Measurements from ENCODE around the gene LSM7.

Gene LSM7

DNA sequence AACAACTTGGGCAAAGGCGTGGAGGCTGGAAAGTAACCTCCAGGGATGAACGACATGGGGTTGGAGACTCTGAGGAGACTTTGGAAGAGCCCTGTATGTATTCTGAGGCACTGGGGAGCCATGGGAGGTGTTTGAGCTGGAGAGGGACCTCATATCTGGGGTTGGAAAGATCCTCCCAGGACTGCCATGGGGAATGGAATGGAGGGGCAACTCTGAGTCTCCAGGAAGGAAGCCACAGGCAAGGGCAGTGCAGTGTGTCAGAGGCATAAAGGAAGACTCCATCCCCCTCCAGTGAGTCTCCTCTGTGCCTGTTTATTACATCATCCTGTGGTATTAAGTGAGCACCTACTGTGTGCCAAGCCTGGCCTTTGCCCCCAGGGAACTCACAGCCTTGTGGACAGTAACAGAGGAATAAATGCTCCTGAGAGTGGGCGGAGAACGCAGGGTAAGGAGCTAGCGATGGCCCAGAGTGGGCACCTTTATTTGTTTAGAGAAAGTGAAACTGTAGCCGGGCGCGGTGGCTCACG, 54.1 kb downstream of the LSM7 start:
- WGBS (ENCODE audit: extremely low coverage, insufficient coverage, insufficient read length) = no CpG with 5 or more reads among the region's 9 CpGs
- Histone ChIP-seq H3K79me1 (ENCODE audit: low read length) (peaks cover 18% of the 10 kb centered on the region), H3K79me2 (ENCODE audit: control insufficient read depth, insufficient read depth, low read length, poor library complexity) (peaks cover 27% of the 10 kb centered on the region), H3K18ac (ENCODE audit: low read length) (peak overlapping the region; percentile 54), H3K23ac (ENCODE audit: low read length) (no peak overlapping the region), H3K4me2 (ENCODE audit: low read length) (peak overlapping the region; percentile 33), H3K4me1 (ENCODE audit: control insufficient read depth in 1 of 2, insufficient read depth in 2 of 2, low read length in 2 of 2) (peaks cover 12 to 14% of the 10 kb centered on the region in 2 experiments), H3K4me3 (ENCODE audit: low read depth, low read length) (no peak overlapping the region), H2AK5ac (ENCODE audit: low read length) (no peak overlapping the region), H3K36me3 (ENCODE audit: control insufficient read depth in 1 of 2, insufficient read depth in 2 of 2, low read length in 2 of 2) (peaks cover 32 to 39% of the 10 kb centered on the region in 2 experiments), H3K4ac (ENCODE audit: low read depth, low read length) (peak overlapping the region; percentile 47), H3K9ac (ENCODE audit: low read length) (peak overlapping the region; percentile 36), H2BK5ac (ENCODE audit: low read depth, low read length, poor library complexity) (no peak overlapping the region), H3K27me3 (ENCODE audit: insufficient read depth, low read length) (no peaks in the 10 kb centered on the region), H2BK120ac (ENCODE audit: insufficient read depth, low read length, poor library complexity) (no peak overlapping the region), H3K14ac (ENCODE audit: low read length) (no peak overlapping the region), H3K9me3 (ENCODE audit: insufficient read depth, low read depth, low read length) (no peaks in the 10 kb centered on the region), H4K8ac (ENCODE audit: low read depth, low read length) (peak overlapping the region; percentile 55), H2AFZ (ENCODE audit: insufficient read depth, low read length, poor library complexity) (no peak overlapping the region), H3K27ac (ENCODE audit: low read depth, low read length) (peak overlapping the region; percentile 29), H4K12ac (ENCODE audit: low read depth, low read length) (no peak overlapping the region), H2BK12ac (ENCODE audit: low read length) (no peak overlapping the region), H4K91ac (ENCODE audit: low read depth, low read length) (no peak overlapping the region)
- no peak for DNase-seq

DNA sequence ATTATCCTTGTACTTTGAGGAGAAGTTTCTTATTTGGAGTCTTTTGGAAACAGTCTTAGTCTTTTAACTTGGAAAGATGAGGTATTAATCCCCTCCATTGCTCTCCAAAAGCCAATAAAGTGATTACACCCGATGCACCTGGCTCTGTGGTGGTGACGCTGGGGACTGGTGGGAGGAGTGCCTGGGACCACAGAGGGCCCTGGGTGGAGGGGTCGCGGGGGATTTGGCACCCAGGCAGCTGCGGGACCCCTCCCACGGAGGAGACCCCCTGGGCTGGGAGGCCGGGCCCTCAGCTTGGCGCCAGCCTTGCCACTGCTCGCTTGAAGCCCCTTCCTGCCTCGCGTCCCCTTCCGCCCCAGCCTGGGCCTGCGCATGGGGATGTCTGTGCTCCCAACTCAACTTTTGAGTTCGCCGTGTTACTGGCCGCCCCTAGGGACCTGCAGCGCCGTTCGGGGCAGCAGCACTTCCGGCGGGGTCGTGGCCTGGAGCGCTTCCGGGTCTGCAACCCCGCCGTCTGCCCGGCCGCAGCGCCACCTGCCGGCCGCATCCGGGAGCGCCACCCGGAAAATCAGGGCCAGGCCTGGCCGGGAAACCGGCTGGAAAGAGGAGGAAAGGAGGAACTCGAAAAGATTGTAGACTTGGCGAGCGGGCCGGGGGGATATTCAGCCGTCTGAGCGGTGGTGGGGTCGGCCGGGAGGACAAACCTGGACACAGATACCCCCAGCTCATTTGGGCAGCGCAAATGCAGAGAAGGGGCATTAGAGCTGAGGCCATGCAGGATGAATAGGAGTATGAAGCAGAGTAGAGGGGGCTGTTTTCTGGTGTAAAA, 54.8 kb downstream of the LSM7 start:
- no peak overlapping the region for H2AK5ac ChIP-seq (ENCODE audit: low read length)
- WGBS (ENCODE audit: extremely low coverage, insufficient coverage, insufficient read length) = no CpG with 5 or more reads among the region's 45 CpGs

More for the DNA sequence above, 54.8 kb downstream of the LSM7 start:
- Histone ChIP-seq H3K9me3 (ENCODE audit: insufficient read depth, low read depth, low read length) (no peaks in the 10 kb centered on the region), H3K23ac (ENCODE audit: low read length) (no peak overlapping the region), H3K4me3 (ENCODE audit: low read depth, low read length) (no peak overlapping the region), H4K91ac (ENCODE audit: low read depth, low read length) (peak overlapping the region; percentile 10), H4K12ac (ENCODE audit: low read depth, low read length) (peak overlapping the region; percentile 29), H3K27me3 (ENCODE audit: insufficient read depth, low read length) (no peaks in the 10 kb centered on the region), H3K27ac (ENCODE audit: low read depth, low read length) (peak overlapping the region; percentile 29), H3K9ac (ENCODE audit: low read length) (no peak overlapping the region), H2AFZ (ENCODE audit: insufficient read depth, low read length, poor library complexity) (no peak overlapping the region), H3K4ac (ENCODE audit: low read depth, low read length) (peak overlapping the region; percentile 49), H3K36me3 (ENCODE audit: control insufficient read depth in 1 of 2, insufficient read depth in 2 of 2, low read length in 2 of 2) (peaks cover 32 to 39% of the 10 kb centered on the region in 2 experiments), H3K79me2 (ENCODE audit: control insufficient read depth, insufficient read depth, low read length, poor library complexity) (peaks cover 27% of the 10 kb centered on the region), H2BK12ac (ENCODE audit: low read length) (no peak overlapping the region), H3K18ac (ENCODE audit: low read length) (peak overlapping the region; percentile 54), H4K8ac (ENCODE audit: low read depth, low read length) (peak overlapping the region; percentile 55), H3K79me1 (ENCODE audit: low read length) (peaks cover 20% of the 10 kb centered on the region), H2BK5ac (ENCODE audit: low read depth, low read length, poor library complexity) (no peak overlapping the region), H3K14ac (ENCODE audit: low read length) (no peak overlapping the region), H2BK120ac (ENCODE audit: insufficient read depth, low read length, poor library complexity) (no peak overlapping the region), H3K4me1 (ENCODE audit: control insufficient read depth in 1 of 2, insufficient read depth in 2 of 2, low read length in 2 of 2) (peaks cover 12 to 14% of the 10 kb centered on the region in 2 experiments), H3K4me2 (ENCODE audit: low read length) (peak overlapping the region; percentile 56)
- DNase-seq = peak; percentile 77 to 83

Measured in trophoblast cell (in vitro differentiated cells and primary cell).